Omental fat pad (tissue), 4 donors: ENCODE measurements around the gene B4GALNT3. TPM values are rescaled to one million over a fixed set of nuclear protein-coding genes. Genes with fewer than 3 reads are reported as not detected.

ENCODE experiments used
- ATAC-seq: fragments of 150-250 bp; one replicate; pipeline ENCODE4 v1.9.1; 2016; ENCODE audit warnings: mild to moderate bottlenecking, moderate library complexity; ENCODE audit not compliant: low FRiP score
- DNase-seq: peaks from one replicate; pipeline ENCODE4 v3.0.0-alpha.2; 2019; ENCODE audit warnings: low spot score
- total RNA-seq, 4 donors: library from RNA; depleted of rRNA; stranded (reverse); fragments of >200 nt; gene quantifications; one replicate each; pipeline ENCODE4 v1.1.0, GENCODE V29; 2016
- TF ChIP-seq, protein P1 (sequence below), 3 donors: fragments of 450-650 bp; IDR thresholded peaks; one replicate each; pipeline ENCODE4 v1.5.1; 2016 to 2017; ENCODE audit warnings: antibody characterized with exemption in 3 of 3, mild to moderate bottlenecking in 3 of 3, moderate library complexity in 2 of 3

The B4GALNT3 gene
- total RNA-seq, 4 donors from 2014 or later: 0.13 to 0.60 (median 0.28) TPM; not detected in 1

DNA sequence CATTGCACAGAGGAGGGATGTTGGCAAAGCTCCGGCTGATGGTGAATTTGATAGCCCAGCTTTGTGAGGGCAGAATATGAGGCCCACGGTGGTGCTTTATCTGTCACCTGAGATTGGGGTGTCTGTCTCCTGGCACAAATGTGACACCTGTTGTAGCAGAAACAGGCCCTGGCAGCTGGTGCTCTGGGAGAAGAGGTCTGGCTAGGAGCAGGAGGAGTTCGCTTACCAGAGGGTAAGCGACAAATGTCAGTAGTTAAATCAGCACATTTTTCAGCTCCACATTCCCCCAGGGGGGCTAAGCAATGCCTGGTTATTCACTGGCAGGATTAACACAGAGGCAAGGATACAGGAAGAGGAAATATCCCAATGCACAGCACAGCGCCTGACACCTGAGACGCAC is 71.1 kb downstream of the B4GALNT3 start:
- no peak for ATAC-seq
- no peak for DNase-seq
- TF ChIP-seq, protein P1, sequence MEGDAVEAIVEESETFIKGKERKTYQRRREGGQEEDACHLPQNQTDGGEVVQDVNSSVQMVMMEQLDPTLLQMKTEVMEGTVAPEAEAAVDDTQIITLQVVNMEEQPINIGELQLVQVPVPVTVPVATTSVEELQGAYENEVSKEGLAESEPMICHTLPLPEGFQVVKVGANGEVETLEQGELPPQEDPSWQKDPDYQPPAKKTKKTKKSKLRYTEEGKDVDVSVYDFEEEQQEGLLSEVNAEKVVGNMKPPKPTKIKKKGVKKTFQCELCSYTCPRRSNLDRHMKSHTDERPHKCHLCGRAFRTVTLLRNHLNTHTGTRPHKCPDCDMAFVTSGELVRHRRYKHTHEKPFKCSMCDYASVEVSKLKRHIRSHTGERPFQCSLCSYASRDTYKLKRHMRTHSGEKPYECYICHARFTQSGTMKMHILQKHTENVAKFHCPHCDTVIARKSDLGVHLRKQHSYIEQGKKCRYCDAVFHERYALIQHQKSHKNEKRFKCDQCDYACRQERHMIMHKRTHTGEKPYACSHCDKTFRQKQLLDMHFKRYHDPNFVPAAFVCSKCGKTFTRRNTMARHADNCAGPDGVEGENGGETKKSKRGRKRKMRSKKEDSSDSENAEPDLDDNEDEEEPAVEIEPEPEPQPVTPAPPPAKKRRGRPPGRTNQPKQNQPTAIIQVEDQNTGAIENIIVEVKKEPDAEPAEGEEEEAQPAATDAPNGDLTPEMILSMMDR (IDR thresholded peaks at IDR 0.05): no peak

GRCh38 chr12:531951-532585 is 72.3 kb downstream of the B4GALNT3 start:
- ATAC-seq (no peak), DNase-seq (no peak)
- TF ChIP-seq, protein P1 (IDR thresholded peaks at IDR 0.05): no peak

DNA sequence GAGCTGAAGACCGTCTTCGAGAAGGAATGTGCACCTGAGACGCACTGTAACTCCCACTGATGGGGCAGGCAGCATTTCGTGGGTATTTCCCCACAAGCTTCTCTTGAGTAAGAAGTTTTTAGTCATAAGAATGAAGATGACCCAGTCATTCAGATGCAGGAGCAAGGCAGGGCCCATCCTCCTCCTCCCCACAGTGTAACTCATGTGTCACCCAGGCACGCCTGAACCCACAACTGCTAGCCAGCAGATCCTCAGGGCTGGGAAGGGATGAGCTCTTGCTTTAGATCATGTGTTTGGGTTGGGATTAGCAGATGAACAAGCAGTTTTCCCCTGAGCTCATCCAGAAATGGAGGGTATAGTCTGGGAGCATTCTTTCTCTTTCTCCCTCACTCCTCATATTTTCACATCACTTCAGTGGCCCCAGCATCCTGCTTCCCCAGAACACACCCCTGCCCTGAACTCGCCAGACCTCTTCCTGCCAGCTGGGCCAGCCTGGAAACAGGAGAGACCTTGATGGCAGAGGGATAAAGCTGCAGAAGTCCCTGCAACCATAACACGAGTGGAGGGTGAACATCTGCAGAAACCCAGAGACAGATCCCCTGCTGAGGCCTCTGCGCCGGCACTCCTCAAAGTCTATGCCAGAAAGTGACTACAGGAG is 73.3 kb downstream of the B4GALNT3 start:
- TF ChIP-seq, protein P1 (IDR thresholded peaks at IDR 0.05): no peak
- ATAC-seq (no peak), DNase-seq (no peak)

- no peak for DNase-seq
- TF ChIP-seq, protein P1 (IDR thresholded peaks at IDR 0.05): no peak
- ATAC-seq: no peak
Measured at GRCh38 chr12:533718-534117, 74.0 kb downstream of the B4GALNT3 start.

DNA sequence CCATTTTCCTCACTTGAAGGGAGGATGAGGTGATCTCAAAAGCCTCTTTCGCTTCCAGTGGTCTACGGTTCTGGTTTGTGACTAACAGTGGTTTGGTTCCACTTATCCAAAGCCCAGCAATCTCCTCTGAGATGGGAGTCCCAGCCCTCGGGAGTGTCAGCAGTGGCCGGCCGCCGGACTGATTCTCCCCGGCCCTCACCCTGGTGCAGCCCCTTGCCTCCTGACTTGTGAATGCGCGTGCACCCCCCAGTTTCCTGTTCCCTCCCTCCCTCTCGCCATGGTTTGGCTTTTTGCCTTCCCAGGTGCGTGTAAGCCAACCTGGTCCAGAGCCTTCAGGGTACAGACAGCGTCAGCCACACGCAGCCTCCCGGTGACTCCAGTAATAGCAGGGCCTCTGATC is 74.5 kb downstream of the B4GALNT3 start:
- DNase-seq: no peak
- ATAC-seq: no peak
- TF ChIP-seq, protein P1 (IDR thresholded peaks at IDR 0.05): no peak

GRCh38 chr12:535396-535795 is 75.7 kb downstream of the B4GALNT3 start:
- no peak for ATAC-seq
- TF ChIP-seq, protein P1 (IDR thresholded peaks at IDR 0.05): no peak
- no peak for DNase-seq

- no peak for ATAC-seq
- TF ChIP-seq, protein P1 (IDR thresholded peaks at IDR 0.05): no peak
- DNase-seq: no peak
Measured at GRCh38 chr12:536751-537245, 77.1 kb downstream of the B4GALNT3 start.
